ENCODE results near the gene PBOV1. TPM values are rescaled to one million over a fixed set of nuclear protein-coding genes. Genes with fewer than 3 reads are reported as not detected.

PBOV1 gene
- total RNA-seq, 4 donors from 2014 or later = not detected

DNA sequence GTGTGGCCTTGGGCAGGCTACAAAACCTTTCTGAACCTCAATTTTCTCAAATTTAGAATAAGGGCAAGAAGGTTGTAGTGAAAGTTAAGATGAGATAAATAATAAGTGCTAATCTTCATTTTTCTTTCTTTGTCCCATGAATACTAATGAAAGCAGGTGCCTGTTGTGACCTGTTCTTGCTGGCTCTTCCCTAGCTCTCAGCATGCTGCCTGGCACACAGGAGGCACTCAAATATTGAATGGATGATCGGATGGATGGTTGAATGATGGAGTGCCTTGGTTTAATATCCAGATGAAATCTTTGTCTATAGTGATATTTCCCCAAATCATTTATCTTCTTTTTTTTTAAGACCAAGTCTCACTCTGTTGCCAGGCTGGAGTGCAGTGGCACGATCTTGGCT lies 15.0 kb downstream of the PBOV1 start:
- intact Hi-C loops (cut with DNase I) = no loop called here
- no peak for TF ChIP-seq CTCF (IDR thresholded peaks at IDR 0.05)
- no peak for TF ChIP-seq POLR2A (IDR thresholded peaks at IDR 0.05)
- DNase-seq = no peak
- H3K27ac ChIP-seq = no peak overlapping the region
- H3K27me3 ChIP-seq = no peaks in the 10 kb centered on the region
- no peaks in the 10 kb centered on the region for H3K36me3 ChIP-seq
- no peaks in the 10 kb centered on the region for H3K4me1 ChIP-seq
- WGBS, 2 donors = 88 to 93% methylated on average over 2 of the region's 2 CpGs
- no peaks in the 10 kb centered on the region for H3K9me3 ChIP-seq
- no peak overlapping the region for H3K4me3 ChIP-seq (replicated peaks in 1 of 3)

DNA sequence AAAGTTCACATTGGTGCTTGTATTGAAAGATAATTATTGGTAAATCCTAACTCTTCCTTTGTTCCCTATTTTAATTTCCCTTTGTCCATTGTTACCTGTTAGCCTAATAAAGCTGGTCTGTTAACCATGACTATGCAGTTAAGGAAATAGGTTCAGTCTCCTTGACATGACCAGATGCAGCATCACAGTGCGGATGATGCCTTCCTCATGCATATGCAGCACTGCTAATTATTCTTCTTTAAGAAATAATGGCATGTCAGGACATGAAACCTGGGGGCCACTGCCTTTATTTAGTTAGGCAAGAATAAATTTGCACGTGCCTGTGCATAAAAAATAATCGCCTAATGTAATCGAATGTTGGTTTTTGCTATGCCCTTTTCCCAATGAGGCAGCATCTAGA lies 16.5 kb downstream of the PBOV1 start:
- no peak for DNase-seq
- TF ChIP-seq CTCF (IDR thresholded peaks at IDR 0.05) = no peak
- TF ChIP-seq POLR2A (IDR thresholded peaks at IDR 0.05) = no peak
- Histone ChIP-seq H3K9me3 (no peaks in the 10 kb centered on the region), H3K27me3 (no peaks in the 10 kb centered on the region), H3K4me3 (replicated peaks in 1 of 3) (no peak overlapping the region), H3K36me3 (no peaks in the 10 kb centered on the region), H3K27ac (no peak overlapping the region), H3K4me1 (no peaks in the 10 kb centered on the region)
- intact Hi-C loops (cut with DNase I) = no loop called here
- 95 to 96% methylated on average over 4 of the region's 4 CpGs for WGBS, 2 donors

DNA sequence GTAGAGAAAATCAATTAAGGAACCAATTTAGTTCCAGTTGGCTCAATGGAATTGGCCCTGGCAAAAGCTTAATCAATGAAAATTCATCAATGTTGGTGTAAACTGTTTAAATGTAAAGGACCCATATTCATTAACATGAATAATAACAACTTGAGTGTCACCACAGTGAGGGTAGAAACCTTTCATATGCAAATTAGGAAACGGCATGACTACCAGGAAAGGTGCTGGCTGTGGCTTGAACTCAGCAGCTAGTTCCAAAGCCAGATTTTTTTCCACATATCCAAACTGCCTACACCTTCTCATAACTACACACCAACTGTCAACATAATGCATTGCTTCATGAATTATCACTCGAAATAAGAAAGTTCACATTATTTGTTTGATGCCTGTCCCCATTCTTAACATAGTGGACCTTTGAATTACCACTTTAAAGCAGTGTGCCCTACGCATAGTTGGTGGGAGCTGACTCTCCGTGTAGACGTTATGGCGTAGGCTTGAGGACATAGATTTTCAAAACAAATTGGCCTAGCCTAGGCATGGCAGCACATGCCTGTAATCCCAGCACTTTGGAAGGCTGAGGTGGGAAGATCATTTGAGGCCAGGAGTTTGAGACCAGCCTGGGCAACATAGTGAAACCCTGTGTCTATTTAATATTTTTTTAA lies 19.7 kb downstream of the PBOV1 start:
- WGBS, 2 donors = 66 to 83% methylated on average over 6 of the region's 6 CpGs
- no peaks in the 10 kb centered on the region for H3K4me1 ChIP-seq
- no peak overlapping the region for H3K27ac ChIP-seq
- H3K27me3 ChIP-seq = no peaks in the 10 kb centered on the region
- no peak for TF ChIP-seq POLR2A (IDR thresholded peaks at IDR 0.05)
- TF ChIP-seq CTCF (IDR thresholded peaks at IDR 0.05) = no peak
- no peak for DNase-seq
- intact Hi-C loops (cut with DNase I) = no loop called here
- no peaks in the 10 kb centered on the region for H3K36me3 ChIP-seq
- H3K4me3 ChIP-seq (replicated peaks in 1 of 3) = no peak overlapping the region
- no peaks in the 10 kb centered on the region for H3K9me3 ChIP-seq

DNA sequence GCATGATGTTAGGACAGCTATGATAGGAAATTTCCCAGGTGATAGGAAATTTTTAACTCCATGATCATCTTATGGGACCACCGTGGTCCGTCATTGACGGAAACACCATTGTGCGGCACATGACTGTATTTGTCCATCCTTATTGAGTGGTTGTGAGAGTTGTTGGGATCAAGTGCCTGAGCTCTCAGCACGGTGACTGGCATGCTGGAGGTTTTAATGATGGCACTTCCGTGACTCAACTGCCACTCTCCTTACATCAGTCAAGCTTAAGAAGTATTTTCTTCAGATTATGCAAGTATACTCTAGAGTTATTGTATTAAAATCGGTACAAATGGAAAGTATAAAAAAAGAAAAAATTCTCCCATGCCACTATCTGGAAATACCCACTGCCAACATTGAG lies 20.7 kb downstream of the PBOV1 start:
- DNase-seq = no peak
- intact Hi-C loops (cut with DNase I) = no loop called here
- no peak for TF ChIP-seq CTCF (IDR thresholded peaks at IDR 0.05)
- Histone ChIP-seq H3K27me3 (no peaks in the 10 kb centered on the region), H3K9me3 (no peaks in the 10 kb centered on the region), H3K4me1 (no peaks in the 10 kb centered on the region), H3K27ac (no peak overlapping the region), H3K4me3 (replicated peaks in 1 of 3) (no peak overlapping the region), H3K36me3 (no peaks in the 10 kb centered on the region)
- 91% methylated on average over 7 of the region's 7 CpGs for WGBS, 2 donors

- H3K36me3 ChIP-seq = no peaks in the 10 kb centered on the region
- H3K4me1 ChIP-seq = no peaks in the 10 kb centered on the region
- no peak for DNase-seq
- no peak overlapping the region for H3K27ac ChIP-seq
- 82 to 95% methylated on average over 3 of the region's 3 CpGs for WGBS, 2 donors
- intact Hi-C loops (cut with DNase I) = no loop called here
- no peak overlapping the region for H3K4me3 ChIP-seq (replicated peaks in 1 of 3)
- H3K27me3 ChIP-seq = no peaks in the 10 kb centered on the region
- no peaks in the 10 kb centered on the region for H3K9me3 ChIP-seq
- TF ChIP-seq POLR2A (IDR thresholded peaks at IDR 0.05) (no peak), CTCF (IDR thresholded peaks at IDR 0.05) (no peak)
These were observed 22.1 kb downstream of the PBOV1 start for GRCh38 chr6:138196122-138196738.

All from thyroid gland (tissue), 4 donors.